WERI-Rb-1 (cell line): ENCODE results near the gene NXPH3.
A peak's percentile ranks its signal among the peaks of the same experiment; 100 is the strongest.

ENCODE experiments used
- DNase-seq: peaks from one replicate; pipeline ENCODE4 v3.0.0-alpha.2; 2020
- H3K27ac ChIP-seq: fragments of 250-450 bp; sonication (Bioruptor Pico); 2 replicates; pipeline ENCODE4 v1.5.1; 2020; ENCODE audit warnings: mild to moderate bottlenecking, moderate library complexity
- H3K27me3 ChIP-seq: fragments of 250-450 bp; sonication (Bioruptor Pico); 2 replicates; pipeline ENCODE4 v1.5.1; 2021; ENCODE audit warnings: mild to moderate bottlenecking, low read depth, moderate library complexity; ENCODE audit not compliant: insufficient read depth, severe bottlenecking
- H3K36me3 ChIP-seq: fragments of 250-450 bp; sonication (Bioruptor Pico); 2 replicates; pipeline ENCODE4 v1.5.1; 2020; ENCODE audit warnings: mild to moderate bottlenecking, moderate library complexity
- H3K4me3 ChIP-seq: 2 replicates; pipeline ENCODE4 v1.5.1; 2011; ENCODE audit warnings: low read depth, mild to moderate bottlenecking, control low read depth, low read length
- H3K9me3 ChIP-seq: fragments of 250-450 bp; sonication (Bioruptor Pico); 2 replicates; pipeline ENCODE4 v1.5.1; 2021; ENCODE audit warnings: mild to moderate bottlenecking, moderate library complexity; ENCODE audit not compliant: severe bottlenecking
- CTCF ChIP-seq: IDR thresholded peaks from 2 replicates; pipeline ENCODE4 v1.5.1; 2011; ENCODE audit warnings: low read depth, mild to moderate bottlenecking, control low read depth, inconsistent platforms, low read length

NXPH3 gene

GRCh38 chr17:49545007-49545660, 30.5 kb upstream of the NXPH3 start:
- Histone ChIP-seq H3K36me3 (no peaks in the 10 kb centered on the region), H3K27me3 (no peaks in the 10 kb centered on the region), H3K4me3 (no peak overlapping the region), H3K27ac (no peak overlapping the region), H3K9me3 (no peaks in the 10 kb centered on the region)
- no peak for TF ChIP-seq CTCF
- no peak for DNase-seq

GRCh38 chr17:49545806-49546545, 29.7 kb upstream of the NXPH3 start:
- Histone ChIP-seq H3K27ac (no peak overlapping the region), H3K36me3 (no peaks in the 10 kb centered on the region), H3K4me3 (no peak overlapping the region), H3K27me3 (no peaks in the 10 kb centered on the region), H3K9me3 (no peaks in the 10 kb centered on the region)
- no peak for DNase-seq
- TF ChIP-seq CTCF: no peak

- no peaks in the 10 kb centered on the region for H3K27me3 ChIP-seq
- peak overlapping the region; percentile 42 for H3K27ac ChIP-seq
- no peaks in the 10 kb centered on the region for H3K9me3 ChIP-seq
- TF ChIP-seq CTCF: 0 out of 2 replicates have a peak, but pooled peaks have one; percentile 12
- no peak overlapping the region for H3K4me3 ChIP-seq
- peak; percentile 75 for DNase-seq
- no peaks in the 10 kb centered on the region for H3K36me3 ChIP-seq
Observed at GRCh38 chr17:49546546-49547535, 28.8 kb upstream of the NXPH3 start.

GRCh38 chr17:49547566-49547965, 28.1 kb upstream of the NXPH3 start:
- no peaks in the 10 kb centered on the region for H3K9me3 ChIP-seq
- no peak for DNase-seq
- H3K27me3 ChIP-seq: no peaks in the 10 kb centered on the region
- TF ChIP-seq CTCF: no peak
- H3K27ac ChIP-seq: peak overlapping the region; percentile 42
- no peak overlapping the region for H3K4me3 ChIP-seq
- no peaks in the 10 kb centered on the region for H3K36me3 ChIP-seq

- Histone ChIP-seq H3K27ac (peak overlapping the region; percentile 42; the same call in 1 of the 2 replicates), H3K4me3 (no peak overlapping the region), H3K9me3 (no peaks in the 10 kb centered on the region), H3K27me3 (no peaks in the 10 kb centered on the region), H3K36me3 (no peaks in the 10 kb centered on the region)
- TF ChIP-seq CTCF: no peak
- no peak for DNase-seq
Observed at GRCh38 chr17:49548051-49548505, 27.6 kb upstream of the NXPH3 start.
